SK-N-MC (cell line): Measurements from ENCODE around the gene MED13L.
A peak's percentile ranks its signal among the peaks of the same experiment; 100 is the strongest.

Experiments used
- DNase-seq: peaks from one replicate; pipeline ENCODE4 v3.0.0-alpha.2; 2011; ENCODE audit warnings: low read depth, low spot score
- H3K27ac ChIP-seq: fragments of 200-600 bp; sonication (generic); 2 replicates; pipeline ENCODE4 v1.5.1; 2016; ENCODE audit warnings: mixed run types
- H3K36me3 ChIP-seq: fragments of 200-600 bp; sonication (generic); 2 replicates; pipeline ENCODE4 v1.6.1; 2017; ENCODE audit warnings: antibody characterized with exemption, low read length, mixed read lengths; ENCODE audit not compliant: insufficient read depth
- H3K4me3 ChIP-seq: fragments of 200-600 bp; sonication (generic); 2 replicates; pipeline ENCODE4 v1.5.1; 2016
- H3K9ac ChIP-seq: fragments of 200-600 bp; sonication (generic); 2 replicates; pipeline ENCODE4 v1.8.0; 2017; ENCODE audit warnings: mixed run types, mixed read lengths; ENCODE audit not compliant: insufficient read length
- H3K9me3 ChIP-seq: fragments of 200-600 bp; sonication (generic); 2 replicates; pipeline ENCODE4 v1.6.1; 2017; ENCODE audit warnings: low read depth, mild to moderate bottlenecking, antibody characterized with exemption, low read length, moderate library complexity, mixed read lengths
- EZH2 ChIP-seq: fragments of 200-600 bp; sonication (generic); IDR thresholded peaks from one replicate; pipeline ENCODE4 v1.6.1; 2017; ENCODE audit warnings: antibody characterized with exemption
- FOXP2 ChIP-seq: optimal IDR thresholded peaks from 2 replicates; pipeline ENCODE3; 2011; ENCODE audit warnings: mild to moderate bottlenecking, moderate library complexity; ENCODE audit not compliant: insufficient read depth; ENCODE audit errors: extremely low read length, control extremely low read depth
- POLR2AphosphoS5 ChIP-seq: IDR thresholded peaks from 2 replicates; pipeline ENCODE4 v1.6.1; 2012; ENCODE audit warnings: mild to moderate bottlenecking, low read depth, low read length, borderline replicate concordance

The MED13L gene

GRCh38 chr12:116299665-116300328, 22.3 kb upstream of the MED13L start:
- H3K9ac ChIP-seq: no peak overlapping the region
- no peaks in the 10 kb centered on the region for H3K36me3 ChIP-seq
- no peak for DNase-seq
- H3K4me3 ChIP-seq: no peak overlapping the region
- no peaks in the 10 kb centered on the region for H3K9me3 ChIP-seq
- H3K27ac ChIP-seq: no peak overlapping the region
- TF ChIP-seq FOXP2: no peak
- TF ChIP-seq EZH2: no peak
- TF ChIP-seq POLR2AphosphoS5: no peak

DNA sequence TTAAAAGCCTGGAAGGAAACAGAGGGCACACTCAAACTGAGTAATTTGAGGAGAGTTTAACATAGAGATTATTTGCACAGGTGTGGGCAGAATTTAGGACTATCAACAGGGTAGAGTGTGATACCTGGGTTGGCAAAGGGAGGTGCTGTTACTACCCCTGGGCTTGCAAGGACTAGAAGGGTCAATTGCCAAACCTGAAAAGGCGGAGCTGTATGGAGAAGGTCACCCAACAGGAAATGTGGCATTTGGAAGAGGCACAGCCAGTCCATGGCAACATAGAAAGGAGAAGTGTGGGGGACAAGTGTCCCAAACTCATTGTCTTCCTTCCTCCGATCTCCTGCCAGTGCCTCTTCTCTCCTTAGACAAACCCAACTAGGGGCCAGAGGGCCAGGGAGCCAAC, 21.6 kb upstream of the MED13L start:
- DNase-seq: no peak
- Histone ChIP-seq H3K9ac (no peak overlapping the region), H3K9me3 (no peaks in the 10 kb centered on the region), H3K36me3 (no peaks in the 10 kb centered on the region), H3K27ac (no peak overlapping the region), H3K4me3 (no peak overlapping the region)
- TF ChIP-seq EZH2 (no peak), POLR2AphosphoS5 (no peak), FOXP2 (no peak)

GRCh38 chr12:116298578-116298977, 21.1 kb upstream of the MED13L start:
- H3K27ac ChIP-seq: no peak overlapping the region
- no peaks in the 10 kb centered on the region for H3K36me3 ChIP-seq
- no peak for TF ChIP-seq EZH2
- TF ChIP-seq POLR2AphosphoS5: no peak
- TF ChIP-seq FOXP2: no peak
- H3K4me3 ChIP-seq: no peak overlapping the region
- no peaks in the 10 kb centered on the region for H3K9me3 ChIP-seq
- no peak for DNase-seq
- no peak overlapping the region for H3K9ac ChIP-seq

DNA sequence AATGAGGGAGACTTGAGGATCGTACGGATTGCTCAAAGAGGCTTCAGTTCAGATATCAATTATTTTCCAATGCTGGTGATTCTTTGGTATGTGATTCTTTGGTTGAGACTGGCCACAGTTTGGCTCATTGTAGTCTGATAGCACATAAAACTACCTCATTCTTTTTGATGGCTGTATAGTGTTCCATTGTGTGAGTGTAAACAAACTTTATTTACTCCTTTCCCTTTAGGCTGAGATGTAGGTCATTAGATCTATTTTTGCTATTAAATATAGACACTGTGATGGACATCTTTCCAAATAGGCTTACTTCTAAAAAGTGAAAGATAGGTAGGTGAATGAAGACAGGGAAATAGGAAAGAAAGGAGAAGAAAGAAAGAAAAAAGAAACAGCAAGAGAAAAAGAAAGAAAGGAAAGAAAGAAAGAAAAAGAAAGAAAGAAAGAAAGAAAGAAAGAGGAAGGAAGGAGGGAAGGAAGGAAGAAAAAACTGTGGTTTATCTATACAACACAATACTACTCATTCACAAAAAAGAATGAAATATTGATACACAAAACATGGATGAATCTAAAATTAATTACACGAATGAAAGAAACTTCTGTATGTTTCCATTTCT, 19.8 kb upstream of the MED13L start:
- no peak overlapping the region for H3K4me3 ChIP-seq
- DNase-seq: no peak
- H3K27ac ChIP-seq: no peak overlapping the region
- no peak overlapping the region for H3K9ac ChIP-seq
- no peaks in the 10 kb centered on the region for H3K9me3 ChIP-seq
- no peak for TF ChIP-seq FOXP2
- no peak for TF ChIP-seq POLR2AphosphoS5
- TF ChIP-seq EZH2: no peak
- H3K36me3 ChIP-seq: no peaks in the 10 kb centered on the region

GRCh38 chr12:116295327-116296263, 18.1 kb upstream of the MED13L start:
- Histone ChIP-seq H3K36me3 (no peaks in the 10 kb centered on the region), H3K4me3 (no peak overlapping the region), H3K9ac (no peak overlapping the region), H3K27ac (peak overlapping the region; percentile 47; the same call in 1 of the 2 replicates), H3K9me3 (no peaks in the 10 kb centered on the region)
- DNase-seq: no peak
- TF ChIP-seq EZH2 (no peak), FOXP2 (no peak)

DNA sequence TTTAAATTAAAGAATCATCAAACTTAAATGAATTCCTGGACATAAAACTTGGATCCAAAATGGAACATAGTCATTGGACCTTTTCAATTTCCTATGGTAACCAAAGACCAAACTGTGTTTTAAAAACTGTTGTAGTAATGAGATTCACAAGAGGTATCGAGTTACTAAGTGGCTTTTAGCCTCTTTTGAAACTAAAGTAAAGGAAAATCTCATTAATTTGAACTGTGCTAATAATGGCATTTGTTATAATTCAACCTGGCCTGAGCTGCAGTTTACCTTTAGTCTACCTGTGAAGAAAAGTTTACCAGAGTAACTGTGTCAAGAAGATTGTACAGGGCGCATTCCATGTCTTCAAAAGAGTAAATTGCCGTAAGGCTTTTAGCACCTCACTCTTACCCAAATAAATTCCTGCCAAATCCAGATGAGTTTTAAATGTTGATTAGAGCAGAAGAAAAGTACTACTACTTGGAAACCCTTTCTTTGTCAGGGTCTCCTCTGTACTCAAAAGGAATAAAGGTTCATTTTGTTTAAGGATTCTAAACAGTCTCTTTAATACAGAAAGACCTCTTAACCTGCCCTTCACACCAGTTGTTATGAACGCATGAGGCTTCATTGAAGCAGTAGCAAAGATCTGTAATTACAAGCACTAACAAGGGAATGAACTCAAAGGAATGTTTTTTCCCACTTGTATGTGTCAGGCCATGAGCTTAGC, 17.1 kb upstream of the MED13L start:
- DNase-seq: no peak
- no peaks in the 10 kb centered on the region for H3K9me3 ChIP-seq
- no peak for TF ChIP-seq FOXP2
- TF ChIP-seq EZH2: no peak
- TF ChIP-seq POLR2AphosphoS5: no peak

DNA sequence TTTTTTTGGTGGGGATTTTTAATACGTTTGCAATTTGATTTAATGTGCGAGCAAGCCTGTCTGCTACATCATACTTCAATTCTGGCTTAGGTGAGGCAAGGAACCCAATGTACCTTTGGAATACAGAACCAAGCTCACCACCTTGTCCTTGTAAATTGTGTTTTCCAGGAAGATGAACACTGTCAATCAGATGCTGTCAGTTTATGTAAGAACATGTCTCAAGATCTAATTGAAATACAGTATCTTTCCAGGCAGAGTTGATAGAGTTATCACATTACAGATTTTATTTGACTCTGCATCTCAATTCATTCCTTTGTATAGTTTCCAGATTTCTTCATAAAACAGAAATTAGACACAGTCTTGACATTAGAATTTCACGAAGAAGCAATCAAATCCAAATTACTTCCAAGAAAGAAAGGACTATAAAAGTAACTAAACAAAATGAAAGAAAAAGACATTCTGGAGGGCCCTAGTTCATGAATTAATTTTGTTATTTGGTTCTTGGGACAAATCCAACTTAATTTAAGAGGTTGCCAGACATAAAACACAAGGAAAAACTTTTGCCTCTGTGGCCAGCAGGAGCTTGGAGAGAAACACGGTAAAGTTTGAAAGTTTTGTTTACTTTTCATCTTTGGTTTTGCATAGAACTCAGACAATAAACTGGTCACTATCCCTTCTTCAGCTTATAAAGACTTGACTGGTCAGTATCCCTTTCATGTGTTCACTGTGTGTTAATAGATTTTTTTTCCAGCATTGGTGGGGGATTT, 16.4 kb upstream of the MED13L start:
- no peak for TF ChIP-seq FOXP2
- TF ChIP-seq EZH2: no peak
- no peak for TF ChIP-seq POLR2AphosphoS5
- H3K27ac ChIP-seq: no peak overlapping the region
- no peaks in the 10 kb centered on the region for H3K9me3 ChIP-seq
- DNase-seq: no peak
- H3K4me3 ChIP-seq: peak overlapping the region; percentile 29
- H3K36me3 ChIP-seq: no peaks in the 10 kb centered on the region
- H3K9ac ChIP-seq: no peak overlapping the region

More for the DNA sequence above, 17.1 kb upstream of the MED13L start:
- Histone ChIP-seq H3K4me3 (peak overlapping the region; percentile 29), H3K36me3 (no peaks in the 10 kb centered on the region), H3K27ac (peak overlapping the region; percentile 47), H3K9ac (no peak overlapping the region)
